ENCODE results near the gene POLR2L. TPM values are rescaled to one million over a fixed set of nuclear protein-coding genes. Genes with fewer than 3 reads are reported as not detected.
A peak's percentile ranks its signal among the peaks of the same experiment; 100 is the strongest.

POLR2L gene
- total RNA-seq, 1 experiment from 2014 or later = 210 TPM

- no peak for DNase-seq (ENCODE audit: low spot score)
Measured at GRCh38 chr11:854601-855329, 12.4 kb upstream of the POLR2L start.

- DNase-seq (ENCODE audit: low spot score) = no peak
Measured at GRCh38 chr11:853682-854448, 11.5 kb upstream of the POLR2L start.

GRCh38 chr11:852762-853161 lies 10.4 kb upstream of the POLR2L start:
- no peak for DNase-seq (ENCODE audit: low spot score)

GRCh38 chr11:850775-851763 lies 8.7 kb upstream of the POLR2L start:
- no peak for DNase-seq (ENCODE audit: low spot score)

GRCh38 chr11:849951-850774 lies 7.8 kb upstream of the POLR2L start:
- no peak for DNase-seq (ENCODE audit: low spot score)

- no peak for DNase-seq (ENCODE audit: low spot score)
Measured at GRCh38 chr11:849104-849824, 6.9 kb upstream of the POLR2L start.

- no peak for DNase-seq (ENCODE audit: low spot score)
Measured at GRCh38 chr11:848380-848931, 6.1 kb upstream of the POLR2L start.

GRCh38 chr11:847876-848275 lies 5.5 kb upstream of the POLR2L start:
- no peak for DNase-seq (ENCODE audit: low spot score)

- DNase-seq (ENCODE audit: low spot score) = no peak
Measured at GRCh38 chr11:846496-847098, 4.3 kb upstream of the POLR2L start.

- DNase-seq (ENCODE audit: low spot score) = no peak
Measured at GRCh38 chr11:845872-846495, 3.7 kb upstream of the POLR2L start.

- peak; percentile 95 for DNase-seq (ENCODE audit: low spot score)
Measured at GRCh38 chr11:844693-845644, 2.6 kb upstream of the POLR2L start.

GRCh38 chr11:843818-844692 lies 1.7 kb upstream of the POLR2L start:
- DNase-seq (ENCODE audit: low spot score) = peak; percentile 96

- no peak for DNase-seq (ENCODE audit: low spot score)
Measured at GRCh38 chr11:843086-843734, 881 bp upstream of the POLR2L start.

- DNase-seq (ENCODE audit: low spot score) = no peak
Measured at GRCh38 chr11:841981-842369, 354 bp downstream of the POLR2L start.

- DNase-seq (ENCODE audit: low spot score) = no peak
Measured at GRCh38 chr11:839875-840617, 2.3 kb downstream of the POLR2L start.

- no peak for DNase-seq (ENCODE audit: low spot score)
Measured at GRCh38 chr11:839280-839623, 3.1 kb downstream of the POLR2L start.

Data from H4 (cell line).